NCI-H226 (cell line): ENCODE results near the gene DCDC1.
A peak's percentile ranks its signal among the peaks of the same experiment; 100 is the strongest.

Experiments used
- DNase-seq: peaks from one replicate; pipeline ENCODE4 v3.0.0-alpha.2; 2015

The DCDC1 gene

GRCh38 chr11:31369348-31370329, at the start of gene DCDC1, which contains the start of gene DNAJC24:
Gene DCDC1 (minus strand): TSS chr11:31369739. CDS start chr11:31328280, 41,459 bp downstream.
Gene DNAJC24 (plus strand): TSS chr11:31369860. CDS start chr11:31370749, 889 bp downstream.
- DNase-seq = peak; percentile 82

GRCh38 chr11:31419138-31419537, 49.6 kb upstream of the DCDC1 start:
- DNase-seq = no peak

GRCh38 chr11:31417816-31418215, 48.3 kb upstream of the DCDC1 start:
- no peak for DNase-seq

GRCh38 chr11:31417357-31417756, 47.8 kb upstream of the DCDC1 start:
- DNase-seq = no peak

GRCh38 chr11:31415435-31415834, 45.9 kb upstream of the DCDC1 start:
- DNase-seq = no peak

- DNase-seq = no peak
Measured at GRCh38 chr11:31414338-31414737, 44.8 kb upstream of the DCDC1 start.

- no peak for DNase-seq
Measured at GRCh38 chr11:31412946-31413345, 43.4 kb upstream of the DCDC1 start.

GRCh38 chr11:31408201-31408600, 38.7 kb upstream of the DCDC1 start:
- DNase-seq = no peak

- no peak for DNase-seq
Measured at GRCh38 chr11:31404614-31405013, 35.1 kb upstream of the DCDC1 start.

- no peak for DNase-seq
Measured at GRCh38 chr11:31397239-31397834, 27.8 kb upstream of the DCDC1 start.

GRCh38 chr11:31387379-31387778, 17.8 kb upstream of the DCDC1 start:
- no peak for DNase-seq

- DNase-seq = no peak
Measured at GRCh38 chr11:31383116-31383515, 13.6 kb upstream of the DCDC1 start.

GRCh38 chr11:31375879-31376278, 6.3 kb upstream of the DCDC1 start:
- DNase-seq = no peak

- DNase-seq = no peak
Measured at GRCh38 chr11:31366795-31367194, 2.7 kb downstream of the DCDC1 start.

GRCh38 chr11:31361743-31362142, 7.8 kb downstream of the DCDC1 start:
- no peak for DNase-seq

GRCh38 chr11:31355817-31356216, 13.7 kb downstream of the DCDC1 start:
- DNase-seq = peak; percentile 23

- no peak for DNase-seq
Measured at GRCh38 chr11:31355131-31355530, 14.4 kb downstream of the DCDC1 start.

- no peak for DNase-seq
Measured at GRCh38 chr11:31351168-31351567, 18.4 kb downstream of the DCDC1 start.

GRCh38 chr11:31340903-31341572, 28.5 kb downstream of the DCDC1 start:
- DNase-seq = no peak

GRCh38 chr11:31337806-31338205, 31.7 kb downstream of the DCDC1 start:
- no peak for DNase-seq

- DNase-seq = no peak
Measured at GRCh38 chr11:31328697-31329096, 40.8 kb downstream of the DCDC1 start.

- no peak for DNase-seq
Measured at GRCh38 chr11:31327417-31327816, 42.1 kb downstream of the DCDC1 start.

- DNase-seq = no peak
Measured at GRCh38 chr11:31326470-31327148, 42.9 kb downstream of the DCDC1 start.
